Glutamatergic neuron (in vitro differentiated cells): ENCODE results near the gene TSEN54. TPM values are rescaled to one million over a fixed set of nuclear protein-coding genes. Genes with fewer than 3 reads are reported as not detected.

Source experiments
- DNase-seq: peaks from one replicate; pipeline ENCODE4 v3.0.0; 2022
- H3K27ac Mint-ChIP-seq: one replicate; pipeline ENCODE4 v1.8.0; 2020; ENCODE audit warnings: mild to moderate bottlenecking, mixed read lengths, inconsistent platforms; ENCODE audit not compliant: unreplicated experiment
- H3K27me3 Mint-ChIP-seq: one replicate; pipeline ENCODE4 v1.8.0; 2020; ENCODE audit warnings: mild to moderate bottlenecking, moderate library complexity, mixed read lengths, inconsistent platforms; ENCODE audit not compliant: unreplicated experiment
- H3K36me3 Mint-ChIP-seq: one replicate; pipeline ENCODE4 v1.8.0; 2020; ENCODE audit warnings: mild to moderate bottlenecking, mixed read lengths, inconsistent platforms; ENCODE audit not compliant: unreplicated experiment
- H3K4me1 Mint-ChIP-seq: one replicate; pipeline ENCODE4 v1.8.0; 2020; ENCODE audit warnings: mild to moderate bottlenecking, low read depth, mixed read lengths, inconsistent platforms; ENCODE audit not compliant: unreplicated experiment
- H3K4me3 Mint-ChIP-seq: one replicate; pipeline ENCODE4 v1.8.0; 2020; ENCODE audit warnings: mild to moderate bottlenecking, mixed read lengths, inconsistent platforms; ENCODE audit not compliant: unreplicated experiment
- H3K9me3 Mint-ChIP-seq: one replicate; pipeline ENCODE4 v1.8.0; 2020; ENCODE audit warnings: mild to moderate bottlenecking, moderate library complexity, mixed read lengths, inconsistent platforms; ENCODE audit not compliant: unreplicated experiment
- total RNA-seq: library from RNA; stranded (reverse); fragmentation: NEBNext Ultra II Directional; extraction: Animal tissue kit (Norgen Biotek cat#: 25700); gene quantifications from one replicate; pipeline ENCODE4 v1.2.1, GENCODE V29; 2021; ENCODE audit not compliant: unreplicated experiment
- TF ChIP-seq, protein P1 (sequence below): fragments of 200-600 bp; sonication (generic); IDR thresholded peaks from one replicate; pipeline ENCODE4 v1.5.0; 2021; ENCODE audit not compliant: partially characterized antibody, unreplicated experiment

Gene TSEN54
- total RNA-seq, 1 donor from 2014 or later, result 26.6 TPM

- no peaks in the 10 kb centered on the region for H3K36me3 Mint-ChIP-seq
- peaks cover 5% of the 10 kb centered on the region for H3K27me3 Mint-ChIP-seq
- H3K4me1 Mint-ChIP-seq, result no peaks in the 10 kb centered on the region
- DNase-seq, result peak; percentile 31
- H3K27ac Mint-ChIP-seq, result no peak overlapping the region
- TF ChIP-seq, protein P1, sequence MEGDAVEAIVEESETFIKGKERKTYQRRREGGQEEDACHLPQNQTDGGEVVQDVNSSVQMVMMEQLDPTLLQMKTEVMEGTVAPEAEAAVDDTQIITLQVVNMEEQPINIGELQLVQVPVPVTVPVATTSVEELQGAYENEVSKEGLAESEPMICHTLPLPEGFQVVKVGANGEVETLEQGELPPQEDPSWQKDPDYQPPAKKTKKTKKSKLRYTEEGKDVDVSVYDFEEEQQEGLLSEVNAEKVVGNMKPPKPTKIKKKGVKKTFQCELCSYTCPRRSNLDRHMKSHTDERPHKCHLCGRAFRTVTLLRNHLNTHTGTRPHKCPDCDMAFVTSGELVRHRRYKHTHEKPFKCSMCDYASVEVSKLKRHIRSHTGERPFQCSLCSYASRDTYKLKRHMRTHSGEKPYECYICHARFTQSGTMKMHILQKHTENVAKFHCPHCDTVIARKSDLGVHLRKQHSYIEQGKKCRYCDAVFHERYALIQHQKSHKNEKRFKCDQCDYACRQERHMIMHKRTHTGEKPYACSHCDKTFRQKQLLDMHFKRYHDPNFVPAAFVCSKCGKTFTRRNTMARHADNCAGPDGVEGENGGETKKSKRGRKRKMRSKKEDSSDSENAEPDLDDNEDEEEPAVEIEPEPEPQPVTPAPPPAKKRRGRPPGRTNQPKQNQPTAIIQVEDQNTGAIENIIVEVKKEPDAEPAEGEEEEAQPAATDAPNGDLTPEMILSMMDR, result no peak
- peak overlapping the region; percentile 78 for H3K4me3 Mint-ChIP-seq
- H3K9me3 Mint-ChIP-seq, result peaks cover 8% of the 10 kb centered on the region
Observed at GRCh38 chr17:75514919-75515495, 1.3 kb upstream of the TSEN54 start.

- Mint-ChIP-seq H3K36me3 (no peaks in the 10 kb centered on the region), H3K27ac (no peak within 1 kb of the TSS), H3K4me3 (peak within 1 kb of the TSS; percentile 78), H3K27me3 (peaks cover 5% of the 10 kb centered on the region), H3K9me3 (peaks cover 8% of the 10 kb centered on the region), H3K4me1 (no peaks in the 10 kb centered on the region)
- TF ChIP-seq, protein P1, result peak; percentile 99
- DNase-seq, result peak; percentile 97
Observed at GRCh38 chr17:75515496-75516254, 653 bp upstream of the TSEN54 start, which contains the start of gene CASKIN2. Gene CASKIN2 (minus strand): TSS chr17:75515537. CDS start chr17:75513804, 1,733 bp downstream.

GRCh38 chr17:75516619-75517296, 430 bp downstream of the TSEN54 start:
- TF ChIP-seq, protein P1, result no peak
- Mint-ChIP-seq H3K27me3 (peaks cover 3% of the 10 kb centered on the region), H3K4me1 (no peaks in the 10 kb centered on the region), H3K4me3 (peak overlapping the region; percentile 86), H3K27ac (no peak overlapping the region), H3K36me3 (no peaks in the 10 kb centered on the region), H3K9me3 (peaks cover 8% of the 10 kb centered on the region)
- DNase-seq, result peak; percentile 59

DNA sequence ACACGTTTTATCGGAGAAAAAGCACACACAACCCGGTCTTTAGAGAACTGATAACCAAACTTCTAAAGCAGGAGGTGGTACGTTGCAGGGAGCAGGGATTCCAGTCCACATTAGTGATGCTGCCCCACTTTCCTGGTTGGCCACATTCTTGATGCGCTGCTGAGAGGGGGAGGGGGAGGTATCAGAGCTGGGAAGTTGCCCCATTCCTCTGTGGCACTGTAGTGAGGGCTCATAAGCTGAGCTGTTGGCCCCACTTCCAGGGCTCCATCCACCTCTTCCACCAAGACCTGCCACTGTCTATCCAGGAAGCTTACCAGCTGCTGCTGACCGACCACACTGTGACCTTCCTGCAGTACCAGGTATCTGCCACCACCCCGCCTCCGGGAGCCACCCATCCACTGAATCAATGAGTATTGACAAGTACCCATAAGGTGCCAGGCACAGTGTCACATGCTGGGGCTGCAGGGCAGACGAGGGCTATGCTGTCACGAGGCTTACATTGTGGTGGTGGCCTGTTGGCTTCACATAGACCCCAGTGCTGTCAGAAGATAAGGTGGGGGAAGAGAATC, 1.1 kb downstream of the TSEN54 start:
- Mint-ChIP-seq H3K9me3 (peaks cover 8% of the 10 kb centered on the region), H3K27me3 (peaks cover 4% of the 10 kb centered on the region), H3K27ac (no peak overlapping the region), H3K36me3 (no peaks in the 10 kb centered on the region), H3K4me1 (no peaks in the 10 kb centered on the region), H3K4me3 (peak overlapping the region; percentile 86)
- TF ChIP-seq, protein P1, result no peak
- DNase-seq, result no peak
